SU-DHL-6 (cell line): ENCODE results near the gene HELZ2.

Experiments
- H2AFZ ChIP-seq: fragments of 200-600 bp; sonication (generic); 2 replicates; pipeline ENCODE4 v1.6.1; 2014; ENCODE audit warnings: low read depth, mild to moderate bottlenecking, moderate library complexity, mixed read lengths, antibody characterized with exemption, low read length; ENCODE audit not compliant: severe bottlenecking
- H3F3A ChIP-seq: fragments of 200-600 bp; shearing (Covaris generic); 2 replicates; pipeline ENCODE4 v1.6.0; 2016; ENCODE audit warnings: antibody characterized with exemption, mild to moderate bottlenecking; ENCODE audit not compliant: insufficient read depth
- H3K27ac ChIP-seq: fragments of 200-600 bp; sonication (generic); 2 replicates; pipeline ENCODE4 v1.5.1; 2016; ENCODE audit warnings: low read depth, mild to moderate bottlenecking, low read length, moderate library complexity, mixed read lengths
- H3K27me3 ChIP-seq: fragments of 200-600 bp; sonication (generic), shearing (Covaris generic); 2 replicates; pipeline ENCODE4 v1.6.0; 2014; ENCODE audit warnings: mild to moderate bottlenecking, low read length
- H3K36me3 ChIP-seq: fragments of 200-600 bp; sonication (generic); 2 replicates; pipeline ENCODE4 v1.6.1; 2014; ENCODE audit warnings: mild to moderate bottlenecking, low read length, mixed read lengths
- H3K4me2 ChIP-seq: fragments of 300-600, 200-600 bp; shearing (Covaris generic), sonication (generic); 2 replicates; pipeline ENCODE4 v1.6.0; 2014; ENCODE audit warnings: low read length, low read depth, mild to moderate bottlenecking; ENCODE audit not compliant: poor library complexity, severe bottlenecking
- H3K4me3 ChIP-seq: fragments of 200-600 bp; sonication (generic); 2 replicates; pipeline ENCODE4 v1.5.1; 2014; ENCODE audit warnings: antibody characterized with exemption, low read length, mild to moderate bottlenecking, mixed read lengths; ENCODE audit not compliant: insufficient read depth, poor library complexity, severe bottlenecking
- H3K79me2 ChIP-seq: fragments of 200-600 bp; sonication (generic); 2 replicates; pipeline ENCODE4 v1.6.1; 2014; ENCODE audit warnings: mild to moderate bottlenecking, low read length, moderate library complexity; ENCODE audit not compliant: insufficient read depth
- H3K9ac ChIP-seq: fragments of 200-600 bp; sonication (generic); 2 replicates; pipeline ENCODE4 v1.7.0; 2014; ENCODE audit warnings: mild to moderate bottlenecking, low read length
- H3K9me2 ChIP-seq: fragments of 200-600 bp; sonication (generic); replicated peaks from 2 replicates; pipeline ENCODE4 v1.6.1; 2014; ENCODE audit warnings: low read length; ENCODE audit not compliant: insufficient read depth
- H3K9me3 ChIP-seq: fragments of 200-600 bp; sonication (generic); 2 replicates; pipeline ENCODE4 v1.6.1; 2014; ENCODE audit warnings: low read length, mixed read lengths; ENCODE audit not compliant: insufficient read depth
- H4K20me1 ChIP-seq: fragments of 200-600 bp; sonication (generic); 2 replicates; pipeline ENCODE4 v1.6.1; 2014; ENCODE audit warnings: low read depth, mild to moderate bottlenecking, antibody characterized with exemption, low read length, moderate library complexity, mixed read lengths
- CTCF ChIP-seq: fragments of 200-600 bp; sonication (generic); IDR thresholded peaks from one replicate; pipeline ENCODE4 v1.5.1; 2017; ENCODE audit warnings: antibody characterized with exemption, mild to moderate bottlenecking, low read length, moderate library complexity; ENCODE audit not compliant: insufficient read depth, poor library complexity, severe bottlenecking
- EZH2phosphoT487 ChIP-seq: fragments of 200-600 bp; sonication (generic), shearing (Covaris generic); conservative IDR thresholded peaks from 2 replicates; pipeline ENCODE4 v1.6.1; 2018; ENCODE audit warnings: mild to moderate bottlenecking, antibody characterized with exemption, low read length, moderate library complexity, mixed read lengths

Gene HELZ2

GRCh38 chr20:63620991-63621390, 47.0 kb upstream of the HELZ2 start:
- Histone ChIP-seq H3K36me3 (no peaks in the 10 kb centered on the region), H3F3A (peaks cover 9% of the 10 kb centered on the region; the same call in 1 of the 2 replicates), H3K9me3 (no peaks in the 10 kb centered on the region), H3K9me2 (no peaks in the 10 kb centered on the region), H3K27ac (no peak overlapping the region), H2AFZ (no peak overlapping the region), H3K9ac (no peak overlapping the region), H3K4me3 (no peak overlapping the region), H3K4me2 (no peak overlapping the region), H4K20me1 (no peaks in the 10 kb centered on the region), H3K27me3 (no peaks in the 10 kb centered on the region), H3K79me2 (peaks cover 48% of the 10 kb centered on the region)
- TF ChIP-seq EZH2phosphoT487, result no peak
- no peak for TF ChIP-seq CTCF

- H3K9ac ChIP-seq, result no peak overlapping the region
- peaks cover 37% of the 10 kb centered on the region for H3K79me2 ChIP-seq
- no peak overlapping the region for H3K27ac ChIP-seq
- H3K9me3 ChIP-seq, result no peaks in the 10 kb centered on the region
- H3K27me3 ChIP-seq, result no peaks in the 10 kb centered on the region
- no peak overlapping the region for H3K4me3 ChIP-seq
- no peaks in the 10 kb centered on the region for H3K9me2 ChIP-seq
- TF ChIP-seq CTCF (no peak), EZH2phosphoT487 (no peak)
- H2AFZ ChIP-seq, result no peak overlapping the region
- H3K4me2 ChIP-seq, result no peak overlapping the region
- H4K20me1 ChIP-seq, result no peaks in the 10 kb centered on the region
- no peaks in the 10 kb centered on the region for H3F3A ChIP-seq
- H3K36me3 ChIP-seq, result no peaks in the 10 kb centered on the region
These were observed 45.5 kb upstream of the HELZ2 start for GRCh38 chr20:63619505-63619904.

- no peak overlapping the region for H3K4me2 ChIP-seq
- no peak overlapping the region for H3K27ac ChIP-seq
- H3K9ac ChIP-seq, result no peak overlapping the region
These were observed 45.0 kb upstream of the HELZ2 start for GRCh38 chr20:63619086-63619485.

More at GRCh38 chr20:63619086-63619485, 45.0 kb upstream of the HELZ2 start:
- Histone ChIP-seq H3K9me2 (no peaks in the 10 kb centered on the region), H3K4me3 (no peak overlapping the region), H3K36me3 (no peaks in the 10 kb centered on the region), H4K20me1 (no peaks in the 10 kb centered on the region), H3K79me2 (peaks cover 37% of the 10 kb centered on the region), H3F3A (no peaks in the 10 kb centered on the region), H3K27me3 (no peaks in the 10 kb centered on the region), H2AFZ (no peak overlapping the region), H3K9me3 (no peaks in the 10 kb centered on the region)
- TF ChIP-seq EZH2phosphoT487 (no peak), CTCF (no peak)
